Measurements from ENCODE around the gene KYAT1. TPM values are rescaled to one million over a fixed set of nuclear protein-coding genes. Genes with fewer than 3 reads are reported as not detected.

Gene KYAT1
- 10 to 100 TPM; 17.0 to 18.6 TPM for total RNA-seq

DNA sequence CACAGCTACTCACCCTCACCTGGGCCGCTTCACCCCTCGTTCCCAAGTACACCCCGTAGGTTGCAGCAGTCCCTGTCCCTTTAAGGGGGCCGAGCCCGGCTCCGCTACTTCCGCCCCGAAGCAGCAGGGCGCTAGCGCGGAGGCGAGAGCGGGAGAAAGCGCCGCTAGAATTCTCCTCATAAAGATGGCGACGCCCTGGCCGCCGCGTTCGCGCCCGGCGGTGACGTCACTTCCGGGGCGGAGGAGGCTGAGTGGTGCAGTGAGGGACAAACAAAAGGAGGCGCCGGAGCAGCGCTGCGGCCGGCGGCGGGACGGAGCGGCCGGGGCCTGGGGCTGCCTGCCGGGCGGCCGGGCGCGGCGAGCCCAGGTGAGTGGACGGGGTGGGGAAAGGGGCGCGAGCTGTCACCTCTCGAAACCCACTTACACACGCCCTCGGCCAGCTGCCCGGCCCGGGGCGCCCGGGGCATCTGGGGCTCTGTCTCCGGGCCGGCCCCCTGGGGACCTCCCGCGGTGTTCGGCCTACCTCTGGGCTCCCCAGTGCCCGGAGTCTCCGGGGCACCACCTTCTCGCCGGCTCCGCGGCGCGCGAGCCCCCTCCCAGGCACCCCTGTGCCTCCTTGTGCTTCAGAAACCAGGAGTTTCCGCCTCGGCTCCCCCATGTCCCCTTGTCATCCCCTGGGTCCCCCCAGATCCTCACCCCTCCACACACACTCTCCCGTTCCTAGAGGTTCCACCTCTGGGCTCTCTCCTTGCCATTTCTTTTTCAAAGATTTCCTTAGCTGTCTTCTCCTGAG, at the start of gene KYAT1, which contains the start of gene LRRC8A:
KYAT1 (minus strand) TSS at position 67 of the 793 bp plus-strand sequence. CDS start 36,545 bp downstream, outside the sequence.
LRRC8A (plus strand) TSS at position 250 of the 793 bp plus-strand sequence. CDS start 25,032 bp downstream, outside the sequence.
- intact Hi-C loops (cut with micrococcal nuclease) = loop anchor here (5.0 kb wide), 1 partner anchor 45 kb away; no protein-coding TSS in a partner anchor
- TF ChIP-seq, protein P1, sequence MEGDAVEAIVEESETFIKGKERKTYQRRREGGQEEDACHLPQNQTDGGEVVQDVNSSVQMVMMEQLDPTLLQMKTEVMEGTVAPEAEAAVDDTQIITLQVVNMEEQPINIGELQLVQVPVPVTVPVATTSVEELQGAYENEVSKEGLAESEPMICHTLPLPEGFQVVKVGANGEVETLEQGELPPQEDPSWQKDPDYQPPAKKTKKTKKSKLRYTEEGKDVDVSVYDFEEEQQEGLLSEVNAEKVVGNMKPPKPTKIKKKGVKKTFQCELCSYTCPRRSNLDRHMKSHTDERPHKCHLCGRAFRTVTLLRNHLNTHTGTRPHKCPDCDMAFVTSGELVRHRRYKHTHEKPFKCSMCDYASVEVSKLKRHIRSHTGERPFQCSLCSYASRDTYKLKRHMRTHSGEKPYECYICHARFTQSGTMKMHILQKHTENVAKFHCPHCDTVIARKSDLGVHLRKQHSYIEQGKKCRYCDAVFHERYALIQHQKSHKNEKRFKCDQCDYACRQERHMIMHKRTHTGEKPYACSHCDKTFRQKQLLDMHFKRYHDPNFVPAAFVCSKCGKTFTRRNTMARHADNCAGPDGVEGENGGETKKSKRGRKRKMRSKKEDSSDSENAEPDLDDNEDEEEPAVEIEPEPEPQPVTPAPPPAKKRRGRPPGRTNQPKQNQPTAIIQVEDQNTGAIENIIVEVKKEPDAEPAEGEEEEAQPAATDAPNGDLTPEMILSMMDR (IDR thresholded peaks at IDR 0.05) = no peak

DNA sequence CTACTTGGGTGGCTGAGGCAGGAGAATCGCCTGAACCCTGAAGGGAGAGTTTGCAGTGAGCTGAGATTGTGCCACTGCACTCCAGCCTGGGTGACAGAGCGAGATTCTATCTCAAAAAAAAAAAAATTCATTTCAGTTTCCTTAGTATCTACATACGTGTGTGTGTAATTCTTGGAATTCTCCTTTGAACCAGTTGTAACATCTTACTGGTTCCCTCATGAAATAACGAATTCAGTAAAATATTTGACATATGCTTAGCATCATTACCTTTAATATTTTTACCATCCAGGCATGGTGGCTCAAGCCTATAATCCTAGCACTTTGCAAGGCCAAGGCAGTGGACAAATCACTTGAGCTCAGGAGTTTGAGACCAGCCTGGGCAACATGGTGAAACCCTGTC, 47.8 kb upstream of the KYAT1 start:
- H3K27ac Mint-ChIP-seq = no peak overlapping the region
- H3K27me3 Mint-ChIP-seq = no peaks in the 10 kb centered on the region
- intact Hi-C loops (cut with micrococcal nuclease) = loop anchor here (5.0 kb wide), 1 partner anchor 47 kb away; the partner anchor contains the start of genes KYAT1 and LRRC8A
- H3K4me1 Mint-ChIP-seq (ENCODE audit: low read depth) = peaks cover 2% of the 10 kb centered on the region
- DNase-seq (no peak), ATAC-seq (no peak)
- POLR2A ChIA-PET = interaction anchor here (1.0 to 1.2 kb wide), 2 partner anchors 28 to 47 kb away, joined by 3 to 4 read pairs; no protein-coding TSS in a partner anchor
- TF ChIP-seq, protein P1 (IDR thresholded peaks at IDR 0.05) = no peak
- CTCF ChIA-PET = interaction anchor here (1.0 to 8.4 kb wide), 11 partner anchors 11 to 281 kb away, joined by 3 to 157 read pairs (median 13); partner anchors contain the start of genes ENDOG, KYAT1, LRRC8A and SPOUT1
- H3K36me3 Mint-ChIP-seq (ENCODE audit: low read depth) = no peaks in the 10 kb centered on the region
- H3K9me3 Mint-ChIP-seq = no peaks in the 10 kb centered on the region
- H3K4me3 Mint-ChIP-seq = no peak overlapping the region

More for the DNA sequence above, at the start of gene KYAT1, which contains the start of gene LRRC8A:
- Mint-ChIP-seq H3K27me3 (no peaks in the 10 kb centered on the region), H3K4me3 (peak within 1 kb of the TSS; percentile 87), H3K4me1 (ENCODE audit: low read depth) (peaks cover 43% of the 10 kb centered on the region), H3K9me3 (no peaks in the 10 kb centered on the region), H3K27ac (peak within 1 kb of the TSS; percentile 92), H3K36me3 (ENCODE audit: low read depth) (peaks cover 3% of the 10 kb centered on the region)
- ATAC-seq = peak; percentile 93
- POLR2A ChIA-PET = interaction anchor here (0.6 to 2.4 kb wide), 16 partner anchors 9 to 329 kb away, joined by 3 to 15 read pairs (median 4); partner anchors contain the start of genes DOLK, NUP188 and SPTAN1
- peak; percentile 99 for DNase-seq
- CTCF ChIA-PET = interaction anchor here (1.0 to 9.8 kb wide), 7 partner anchors 13 to 64 kb away, joined by 3 to 87 read pairs (median 3); partner anchors contain the start of gene ENDOG

DNA sequence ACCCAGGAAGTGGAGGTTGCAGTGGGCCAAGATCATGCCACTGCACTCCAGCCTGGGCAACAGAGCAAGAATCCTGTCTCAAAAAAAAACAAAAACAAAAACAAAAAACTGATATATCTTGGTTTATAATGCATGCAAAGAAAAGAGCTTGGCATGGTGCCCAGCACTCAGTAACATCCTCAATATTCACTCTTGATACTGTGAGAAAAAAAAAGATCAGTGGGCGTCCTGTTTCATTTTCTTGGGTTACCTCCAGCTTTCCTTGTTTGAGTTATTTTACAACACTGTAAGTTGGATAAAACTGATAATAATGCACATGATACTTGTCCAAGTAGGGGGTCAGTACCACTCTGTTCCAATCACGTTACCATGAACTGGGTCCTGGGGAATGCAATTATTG, 46.9 kb upstream of the KYAT1 start:
- Mint-ChIP-seq H3K4me1 (ENCODE audit: low read depth) (peaks cover 2% of the 10 kb centered on the region), H3K36me3 (ENCODE audit: low read depth) (no peaks in the 10 kb centered on the region), H3K9me3 (no peaks in the 10 kb centered on the region), H3K27me3 (no peaks in the 10 kb centered on the region), H3K4me3 (no peak overlapping the region), H3K27ac (no peak overlapping the region)
- TF ChIP-seq, protein P1 (IDR thresholded peaks at IDR 0.05) = no peak
- DNase-seq (no peak), ATAC-seq (no peak)
- CTCF ChIA-PET = interaction anchor here (0.7 to 8.4 kb wide), 38 partner anchors 8 to 508 kb away, joined by 3 to 157 read pairs (median 6); partner anchors contain the start of genes CERCAM, ENDOG, KYAT1 and LRRC8A
- intact Hi-C loops (cut with micrococcal nuclease) = loop anchor here (1.0 to 5.0 kb wide), 2 partner anchors 46 to 65 kb away; partner anchors contain the start of genes KYAT1 and LRRC8A
- POLR2A ChIA-PET = interaction anchor here (0.7 to 1.3 kb wide), 4 partner anchors 8 to 77 kb away, joined by 3 to 5 read pairs (median 4); no protein-coding TSS in a partner anchor

DNA sequence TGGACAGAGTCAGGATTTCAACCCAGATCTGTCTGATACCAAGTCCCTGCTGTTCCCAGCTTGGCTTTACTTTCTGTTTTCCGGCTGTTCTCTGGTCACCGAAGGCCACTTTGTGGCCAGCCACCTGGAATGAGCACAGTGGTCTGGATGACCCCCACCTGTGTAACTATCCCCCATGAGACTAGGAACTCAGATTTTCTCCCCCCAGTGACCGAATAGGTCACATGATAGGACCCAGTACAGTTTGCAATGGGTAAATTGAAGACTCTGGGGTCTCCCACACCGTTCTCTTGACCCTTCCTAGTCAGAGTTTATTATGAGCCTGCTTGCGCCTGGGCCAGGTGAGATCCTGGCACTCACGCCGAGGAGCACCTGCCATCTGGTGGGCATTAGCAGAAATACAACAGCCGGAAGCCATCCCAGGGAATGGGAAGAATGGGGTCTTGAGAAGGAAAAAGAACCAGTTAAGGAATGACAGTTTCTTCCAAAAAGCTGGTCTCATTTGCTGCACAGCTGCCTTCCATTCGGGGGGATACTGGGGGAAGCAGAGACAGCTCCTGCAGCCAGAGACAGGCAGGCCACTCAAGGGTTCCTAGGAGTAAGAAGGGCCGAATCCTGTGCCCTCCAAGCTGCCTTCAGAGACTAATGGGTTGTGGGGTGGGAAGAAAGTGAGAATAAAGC, 46.1 kb upstream of the KYAT1 start:
- H3K27ac Mint-ChIP-seq = no peak overlapping the region
- CTCF ChIA-PET = interaction anchor here (0.7 to 8.4 kb wide), 42 partner anchors 9 to 508 kb away, joined by 3 to 157 read pairs (median 4); partner anchors contain the start of genes CERCAM, ENDOG, KYAT1 and LRRC8A

More for the DNA sequence above, 46.1 kb upstream of the KYAT1 start:
- no peaks in the 10 kb centered on the region for H3K9me3 Mint-ChIP-seq
- POLR2A ChIA-PET = interaction anchor here (0.7 to 1.3 kb wide), 3 partner anchors 9 to 78 kb away, joined by 3 to 5 read pairs (median 3); no protein-coding TSS in a partner anchor
- no peaks in the 10 kb centered on the region for H3K36me3 Mint-ChIP-seq (ENCODE audit: low read depth)
- peaks cover 2% of the 10 kb centered on the region for H3K4me1 Mint-ChIP-seq (ENCODE audit: low read depth)
- TF ChIP-seq, protein P1 (IDR thresholded peaks at IDR 0.05) = peak; percentile 95
- peak; percentile 61 for DNase-seq
- ATAC-seq = peak; percentile 92
- H3K4me3 Mint-ChIP-seq = no peak overlapping the region
- intact Hi-C loops (cut with micrococcal nuclease) = loop anchor here (1.0 to 5.0 kb wide), 2 partner anchors 46 to 65 kb away; partner anchors contain the start of genes KYAT1 and LRRC8A
- H3K27me3 Mint-ChIP-seq = no peaks in the 10 kb centered on the region
